ENCODE results near the gene KANK2. TPM values are rescaled to one million over a fixed set of nuclear protein-coding genes. Genes with fewer than 3 reads are reported as not detected.

KANK2 gene
- total RNA-seq, 1 experiment from 2014 or later: 85.8 TPM

DNA sequence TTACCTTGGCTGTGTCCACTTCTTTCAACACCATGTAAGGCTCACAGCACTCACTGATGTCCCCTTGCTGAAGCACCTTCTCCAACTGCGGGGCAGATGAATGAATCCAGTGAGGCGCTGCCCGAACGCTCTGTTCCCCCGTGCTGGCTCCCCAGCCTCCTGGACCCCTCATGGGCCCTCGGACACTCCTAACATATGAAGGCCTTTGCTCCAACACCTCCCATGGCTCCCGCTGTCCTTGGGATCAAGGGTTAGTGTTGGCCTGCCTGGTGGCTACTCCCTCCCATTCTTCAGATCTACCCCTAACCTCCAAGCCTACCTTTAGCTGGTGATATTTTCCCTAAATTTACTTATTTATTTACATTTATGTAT lies 46.4 kb upstream of the KANK2 start:
- Histone ChIP-seq H3K9me3 (ENCODE audit: low read depth, low read length, poor library complexity, severe bottlenecking) (no peaks in the 10 kb centered on the region), H3K4me3 (ENCODE audit: low read depth, low read length, poor library complexity, severe bottlenecking) (peak overlapping the region; percentile 11), H3K27ac (ENCODE audit: low read depth, low read length, poor library complexity, severe bottlenecking) (no peak overlapping the region), H3K36me3 (ENCODE audit: insufficient read depth, low read length, poor library complexity, severe bottlenecking) (no peaks in the 10 kb centered on the region), H3K4me1 (ENCODE audit: insufficient read depth, low read length, poor library complexity, severe bottlenecking) (peaks cover 9% of the 10 kb centered on the region), H3K27me3 (replicated peaks; ENCODE audit: insufficient read depth, low read depth, low read length, poor library complexity) (no peaks in the 10 kb centered on the region)
- ChIA-PET CTCF (interaction anchor here (0.6 to 1.4 kb wide), 7 partner anchors 9 to 1070 kb away, joined by 4 to 11 read pairs (median 4); partner anchors contain the start of gene TMED1), POLR2A (ENCODE audit: low non-redundant PET) (no interaction called here)
- intact Hi-C loops (cut with micrococcal nuclease; ENCODE audit: unreplicated experiment): no loop called here
- DNase-seq (ENCODE audit: low spot score): no peak
- TF ChIP-seq EZH2 (IDR thresholded peaks at IDR 0.05; ENCODE audit: borderline replicate concordance, low read depth, low read length, poor library complexity, severe bottlenecking): no peak
- TF ChIP-seq, protein P1, sequence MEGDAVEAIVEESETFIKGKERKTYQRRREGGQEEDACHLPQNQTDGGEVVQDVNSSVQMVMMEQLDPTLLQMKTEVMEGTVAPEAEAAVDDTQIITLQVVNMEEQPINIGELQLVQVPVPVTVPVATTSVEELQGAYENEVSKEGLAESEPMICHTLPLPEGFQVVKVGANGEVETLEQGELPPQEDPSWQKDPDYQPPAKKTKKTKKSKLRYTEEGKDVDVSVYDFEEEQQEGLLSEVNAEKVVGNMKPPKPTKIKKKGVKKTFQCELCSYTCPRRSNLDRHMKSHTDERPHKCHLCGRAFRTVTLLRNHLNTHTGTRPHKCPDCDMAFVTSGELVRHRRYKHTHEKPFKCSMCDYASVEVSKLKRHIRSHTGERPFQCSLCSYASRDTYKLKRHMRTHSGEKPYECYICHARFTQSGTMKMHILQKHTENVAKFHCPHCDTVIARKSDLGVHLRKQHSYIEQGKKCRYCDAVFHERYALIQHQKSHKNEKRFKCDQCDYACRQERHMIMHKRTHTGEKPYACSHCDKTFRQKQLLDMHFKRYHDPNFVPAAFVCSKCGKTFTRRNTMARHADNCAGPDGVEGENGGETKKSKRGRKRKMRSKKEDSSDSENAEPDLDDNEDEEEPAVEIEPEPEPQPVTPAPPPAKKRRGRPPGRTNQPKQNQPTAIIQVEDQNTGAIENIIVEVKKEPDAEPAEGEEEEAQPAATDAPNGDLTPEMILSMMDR (conservative IDR thresholded peaks at IDR 0.05; ENCODE audit: low read depth, low read length): no peak
- no TSS peak for BruUV-seq (replicated peaks)

DNA sequence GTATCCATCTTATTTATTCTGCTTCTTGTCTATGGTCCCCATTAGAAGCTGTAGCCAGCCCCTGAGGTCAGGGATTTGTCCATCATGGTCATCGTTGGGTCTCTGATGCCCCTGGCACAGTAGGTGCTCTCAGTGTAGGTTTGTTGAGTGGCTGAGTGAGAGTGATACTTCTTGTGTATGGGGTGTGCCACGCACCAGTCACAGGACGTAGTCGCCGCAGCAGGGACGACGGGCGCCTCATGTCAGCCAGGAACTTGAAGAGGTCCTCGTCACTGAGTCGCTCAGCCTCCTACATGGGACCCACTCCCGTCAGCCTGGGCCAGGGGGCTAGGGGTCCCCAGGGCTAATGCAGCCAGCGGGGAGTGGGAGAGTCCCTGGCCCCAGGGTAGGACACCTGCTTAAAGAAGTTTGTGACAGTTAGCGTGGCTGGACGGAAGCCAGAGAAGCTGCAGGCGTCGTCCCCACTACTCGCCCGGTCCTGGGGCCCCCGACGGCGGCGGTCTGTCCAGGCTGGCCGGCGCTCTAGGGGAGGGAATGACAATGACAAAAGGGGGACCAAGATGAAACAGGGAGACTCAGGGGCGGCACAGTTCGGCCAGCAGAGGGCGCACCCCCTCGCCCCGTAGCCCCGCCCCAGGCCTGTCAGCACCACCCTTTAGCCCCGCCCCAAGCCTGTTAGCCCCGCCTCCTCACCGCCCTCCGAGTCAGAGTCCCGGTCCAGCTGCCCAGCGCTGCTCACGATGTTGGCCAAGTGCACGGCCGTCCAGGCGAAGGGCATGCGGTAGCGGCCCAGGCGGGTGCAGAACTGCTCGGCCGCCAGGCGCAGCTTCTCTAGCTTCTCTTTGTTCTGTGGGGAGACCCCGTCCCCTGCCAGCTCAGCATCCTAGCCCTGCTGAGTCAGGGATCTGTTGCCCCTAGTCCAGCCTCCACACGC lies 45.8 kb upstream of the KANK2 start:
- peak; percentile 84 for DNase-seq (ENCODE audit: low spot score)
- no peak overlapping the region for H3K27ac ChIP-seq (ENCODE audit: low read depth, low read length, poor library complexity, severe bottlenecking)
- TF ChIP-seq, protein P1 (conservative IDR thresholded peaks at IDR 0.05; ENCODE audit: low read depth, low read length): peak; percentile 93
- TF ChIP-seq EZH2 (IDR thresholded peaks at IDR 0.05; ENCODE audit: borderline replicate concordance, low read depth, low read length, poor library complexity, severe bottlenecking): no peak
- ChIA-PET CTCF (interaction anchor here (0.6 to 1.4 kb wide), 7 partner anchors 10 to 1069 kb away, joined by 4 to 11 read pairs (median 4); partner anchors contain the start of gene TMED1), POLR2A (ENCODE audit: low non-redundant PET) (no interaction called here)
- intact Hi-C loops (cut with micrococcal nuclease; ENCODE audit: unreplicated experiment): no loop called here
- H3K27me3 ChIP-seq (replicated peaks; ENCODE audit: insufficient read depth, low read depth, low read length, poor library complexity): no peaks in the 10 kb centered on the region
- peak overlapping the region; percentile 11 for H3K4me3 ChIP-seq (ENCODE audit: low read depth, low read length, poor library complexity, severe bottlenecking)
- H3K9me3 ChIP-seq (ENCODE audit: low read depth, low read length, poor library complexity, severe bottlenecking): no peaks in the 10 kb centered on the region
- H3K36me3 ChIP-seq (ENCODE audit: insufficient read depth, low read length, poor library complexity, severe bottlenecking): no peaks in the 10 kb centered on the region
- peaks cover 9% of the 10 kb centered on the region for H3K4me1 ChIP-seq (ENCODE audit: insufficient read depth, low read length, poor library complexity, severe bottlenecking)
- BruUV-seq (replicated peaks): no TSS peak

DNA sequence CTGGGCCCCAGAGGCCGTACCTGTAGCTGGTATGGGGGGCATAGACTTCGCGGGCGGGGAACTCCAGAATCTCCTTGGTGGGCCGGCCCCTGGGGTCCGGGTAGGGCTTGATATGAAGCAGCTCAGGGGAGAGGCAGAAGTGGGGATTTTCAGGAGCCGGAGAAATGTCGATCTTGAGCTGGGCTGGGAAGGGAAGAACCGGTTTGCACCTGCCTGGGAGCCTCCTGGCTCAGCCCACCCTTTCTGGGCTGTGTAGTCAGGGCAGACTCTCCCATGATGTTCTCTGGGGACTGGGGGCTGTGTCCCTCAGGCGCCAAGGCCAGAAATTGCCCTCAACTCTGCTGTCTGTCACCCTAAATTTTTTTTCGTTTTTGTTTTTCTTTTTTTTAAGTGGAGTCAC lies 44.7 kb upstream of the KANK2 start:
- Histone ChIP-seq H3K9me3 (ENCODE audit: low read depth, low read length, poor library complexity, severe bottlenecking) (no peaks in the 10 kb centered on the region), H3K4me1 (ENCODE audit: insufficient read depth, low read length, poor library complexity, severe bottlenecking) (peaks cover 9% of the 10 kb centered on the region), H3K36me3 (ENCODE audit: insufficient read depth, low read length, poor library complexity, severe bottlenecking) (no peaks in the 10 kb centered on the region), H3K4me3 (ENCODE audit: low read depth, low read length, poor library complexity, severe bottlenecking) (no peak overlapping the region), H3K27me3 (replicated peaks; ENCODE audit: insufficient read depth, low read depth, low read length, poor library complexity) (no peaks in the 10 kb centered on the region), H3K27ac (ENCODE audit: low read depth, low read length, poor library complexity, severe bottlenecking) (no peak overlapping the region)
- intact Hi-C loops (cut with micrococcal nuclease; ENCODE audit: unreplicated experiment): no loop called here
- no TSS peak for BruUV-seq (replicated peaks)
- CTCF ChIA-PET: no interaction called here
- no peak for TF ChIP-seq EZH2 (IDR thresholded peaks at IDR 0.05; ENCODE audit: borderline replicate concordance, low read depth, low read length, poor library complexity, severe bottlenecking)
- TF ChIP-seq, protein P1 (conservative IDR thresholded peaks at IDR 0.05; ENCODE audit: low read depth, low read length): no peak
- POLR2A ChIA-PET (ENCODE audit: low non-redundant PET): no interaction called here
- DNase-seq (ENCODE audit: low spot score): no peak

Data from A673 (cell line).